GM23248 (cell line): ENCODE data around the gene SPTB.

Source experiments
- EZH2 ChIP-seq: fragments of 200-600 bp; sonication (generic); IDR thresholded peaks from 2 replicates; pipeline ENCODE4 v1.6.1; 2018; ENCODE audit warnings: antibody characterized with exemption, mild to moderate bottlenecking; ENCODE audit not compliant: insufficient read depth, poor library complexity, severe bottlenecking
- EZH2phosphoT487 ChIP-seq: fragments of 200-600 bp; sonication (generic); IDR thresholded peaks from 2 replicates; pipeline ENCODE4 v1.6.1; 2018; ENCODE audit warnings: antibody characterized with exemption, moderate library complexity, mild to moderate bottlenecking, low read depth; ENCODE audit not compliant: insufficient read depth

- TF ChIP-seq EZH2 (no peak), EZH2phosphoT487 (no peak)
These were observed 5.9 kb upstream of the SPTB start for GRCh38 chr14:64885559-64885958.
